ENCODE measurements around the gene LRRC41. TPM values are rescaled to one million over a fixed set of nuclear protein-coding genes. Genes with fewer than 3 reads are reported as not detected.
A peak's percentile ranks its signal among the peaks of the same experiment; 100 is the strongest.

The LRRC41 gene
- total RNA-seq: 10 to 100 TPM; 32.6 to 33.9 TPM

DNA sequence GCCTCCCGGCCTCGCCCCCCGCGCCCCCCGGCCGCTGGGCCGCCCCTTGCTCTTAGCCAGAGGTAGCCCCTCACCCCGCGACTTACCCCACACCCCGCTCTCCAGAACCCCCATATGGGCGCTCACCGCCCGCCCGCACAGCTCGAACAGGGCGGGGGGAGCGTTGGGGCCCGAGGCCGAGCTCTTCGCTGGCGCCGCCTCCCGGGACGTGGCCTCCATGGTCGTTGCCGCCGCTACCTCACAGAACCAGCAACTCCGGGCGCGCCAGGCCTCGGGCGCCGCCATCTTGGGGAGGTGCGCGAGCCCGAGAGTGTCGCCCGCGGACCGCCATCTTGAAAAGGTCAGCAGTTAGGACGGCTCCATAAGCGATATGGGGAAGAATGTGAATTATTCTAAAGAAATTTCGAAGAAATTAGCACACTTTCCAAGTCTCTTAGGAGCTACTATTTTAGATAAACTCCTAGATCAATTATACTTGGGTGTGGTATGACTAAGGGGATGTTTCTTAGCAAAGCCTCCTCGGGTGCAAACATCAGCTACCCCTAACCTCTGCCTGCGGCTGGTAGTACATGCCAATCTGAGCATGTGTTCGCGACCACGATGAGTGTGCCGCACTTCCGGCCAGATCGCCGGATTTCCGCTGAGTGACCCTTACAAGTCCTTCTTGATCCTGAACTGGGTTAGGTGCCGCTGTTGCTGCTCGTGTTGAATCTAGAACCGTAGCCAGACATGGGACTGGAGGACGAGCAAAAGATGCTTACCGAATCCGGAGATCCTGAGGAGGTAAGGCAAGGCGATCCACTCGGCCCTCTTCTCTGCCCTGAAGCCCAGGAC is at the start of gene LRRC41, which contains the start of gene UQCRH:
LRRC41 (minus strand) TSS at position 579 of the 834 bp plus-strand sequence; CDS start at position 285, 294 bp downstream.
UQCRH (plus strand) TSS at position 661 of the 834 bp plus-strand sequence; CDS start at position 730, 69 bp downstream.
- no peaks in the 10 kb centered on the region for H3K27me3 Mint-ChIP-seq (ENCODE audit: low read depth)
- POLR2A ChIA-PET: interaction anchor here (0.5 to 2.5 kb wide), 17 partner anchors 9 to 616 kb away, joined by 3 to 30 read pairs (median 3); partner anchors contain the start of genes EFCAB14, GPBP1L1, NSUN4 and RAD54L
- no peaks in the 10 kb centered on the region for H3K9me3 Mint-ChIP-seq (ENCODE audit: insufficient read depth)
- peak within 1 kb of the TSS; percentile 99 for H3K27ac Mint-ChIP-seq
- ATAC-seq (peak; percentile 84), DNase-seq (peak; percentile 94)
- H3K36me3 Mint-ChIP-seq (ENCODE audit: low read depth): peaks cover 17% of the 10 kb centered on the region
- H3K4me3 Mint-ChIP-seq: peak within 1 kb of the TSS; percentile 94
- CTCF ChIA-PET: interaction anchor here (0.8 to 2.7 kb wide), 6 partner anchors 38 to 58 kb away, joined by 3 to 23 read pairs (median 10); partner anchors contain the start of genes NSUN4 and RAD54L
- peaks cover 47% of the 10 kb centered on the region for H3K4me1 Mint-ChIP-seq (ENCODE audit: low read depth)

- ChIA-PET POLR2A (interaction anchor here (0.6 to 0.9 kb wide), 3 partner anchors 9 to 49 kb away, joined by 3 read pairs; partner anchors contain the start of genes LRRC41 and UQCRH), CTCF (interaction anchor here (1.2 to 1.3 kb wide), 2 partner anchors 12 to 14 kb away, joined by 3 to 4 read pairs; no protein-coding TSS in a partner anchor)
- peaks cover 48% of the 10 kb centered on the region for H3K36me3 Mint-ChIP-seq (ENCODE audit: low read depth)
- no peaks in the 10 kb centered on the region for H3K9me3 Mint-ChIP-seq (ENCODE audit: insufficient read depth)
- peaks cover 9% of the 10 kb centered on the region for H3K4me1 Mint-ChIP-seq (ENCODE audit: low read depth)
- no peak overlapping the region for H3K4me3 Mint-ChIP-seq
- no peaks in the 10 kb centered on the region for H3K27me3 Mint-ChIP-seq (ENCODE audit: low read depth)
- H3K27ac Mint-ChIP-seq: no peak overlapping the region
- ATAC-seq (no peak), DNase-seq (no peak)
Measured at GRCh38 chr1:46352363-46352762, 48.9 kb upstream of the LRRC41 start.

- POLR2A ChIA-PET: no interaction called here
- no peaks in the 10 kb centered on the region for H3K27me3 Mint-ChIP-seq (ENCODE audit: low read depth)
- no peak overlapping the region for H3K27ac Mint-ChIP-seq
- no peak for DNase-seq
- no peak for ATAC-seq
- H3K4me3 Mint-ChIP-seq: no peak overlapping the region
- peaks cover 36% of the 10 kb centered on the region for H3K4me1 Mint-ChIP-seq (ENCODE audit: low read depth)
- CTCF ChIA-PET: interaction anchor here (1.7 to 4.6 kb wide), 2 partner anchors 12 to 100 kb away, joined by 4 to 19 read pairs; no protein-coding TSS in a partner anchor
- H3K36me3 Mint-ChIP-seq (ENCODE audit: low read depth): peaks cover 39% of the 10 kb centered on the region
- H3K9me3 Mint-ChIP-seq (ENCODE audit: insufficient read depth): no peaks in the 10 kb centered on the region
Measured at GRCh38 chr1:46345281-46345680, 41.9 kb upstream of the LRRC41 start.

- no peaks in the 10 kb centered on the region for H3K9me3 Mint-ChIP-seq (ENCODE audit: insufficient read depth)
- H3K4me3 Mint-ChIP-seq: no peak overlapping the region
- CTCF ChIA-PET: interaction anchor here (1.3 to 4.6 kb wide), 3 partner anchors 11 to 100 kb away, joined by 3 to 19 read pairs (median 4); partner anchors contain the start of genes LRRC41 and UQCRH
- H3K4me1 Mint-ChIP-seq (ENCODE audit: low read depth): peaks cover 39% of the 10 kb centered on the region
- no peak for DNase-seq
- H3K27me3 Mint-ChIP-seq (ENCODE audit: low read depth): no peaks in the 10 kb centered on the region
- H3K36me3 Mint-ChIP-seq (ENCODE audit: low read depth): peaks cover 33% of the 10 kb centered on the region
- H3K27ac Mint-ChIP-seq: no peak overlapping the region
- no peak for ATAC-seq
- POLR2A ChIA-PET: no interaction called here
Measured at GRCh38 chr1:46344481-46344880, 41.1 kb upstream of the LRRC41 start.

DNA sequence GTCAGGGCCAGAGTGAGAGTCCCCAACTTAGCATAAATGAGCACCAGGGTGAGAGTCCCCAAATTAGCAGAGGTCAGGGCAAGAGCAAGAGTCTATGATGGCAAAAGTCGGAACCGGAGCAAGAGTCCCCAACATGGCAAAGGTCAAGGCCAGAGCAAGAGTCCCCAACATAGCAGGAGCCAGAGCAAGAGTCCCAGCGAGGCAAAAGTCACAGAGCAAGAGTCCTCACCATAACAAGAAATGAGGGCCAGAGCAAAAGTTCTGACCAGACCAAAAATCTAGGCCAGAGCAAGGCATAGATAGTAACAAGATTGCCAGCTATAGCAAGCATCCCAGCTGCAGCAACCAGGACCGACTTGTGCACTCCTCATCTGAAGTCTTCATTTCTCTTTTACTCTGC is 40.3 kb upstream of the LRRC41 start:
- peaks cover 30% of the 10 kb centered on the region for H3K36me3 Mint-ChIP-seq (ENCODE audit: low read depth)
- H3K9me3 Mint-ChIP-seq (ENCODE audit: insufficient read depth): no peaks in the 10 kb centered on the region
- ATAC-seq (no peak), DNase-seq (no peak)
- no peaks in the 10 kb centered on the region for H3K27me3 Mint-ChIP-seq (ENCODE audit: low read depth)
- H3K4me3 Mint-ChIP-seq: no peak overlapping the region
- CTCF ChIA-PET: interaction anchor here (1.3 to 4.6 kb wide), 3 partner anchors 10 to 99 kb away, joined by 3 to 19 read pairs (median 4); partner anchors contain the start of genes LRRC41 and UQCRH
- H3K4me1 Mint-ChIP-seq (ENCODE audit: low read depth): peaks cover 44% of the 10 kb centered on the region
- H3K27ac Mint-ChIP-seq: no peak overlapping the region
- POLR2A ChIA-PET: no interaction called here

DNA sequence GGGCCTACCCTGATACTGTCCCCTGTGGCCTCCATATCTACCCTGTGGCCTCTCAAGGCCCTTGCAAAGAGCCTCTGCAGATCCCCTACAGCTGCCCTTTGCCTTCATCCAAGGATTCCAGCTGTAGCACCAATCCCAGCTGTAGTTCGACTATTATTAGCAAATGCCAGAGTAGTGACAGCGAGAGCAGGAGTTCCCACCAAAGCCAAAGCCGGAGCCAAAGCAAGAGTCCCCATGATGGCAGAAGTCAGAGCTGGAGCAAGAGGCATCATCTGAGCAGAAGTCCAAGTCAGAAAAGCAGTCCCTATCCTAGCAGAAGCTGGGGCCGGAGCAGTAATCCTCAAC is 39.9 kb upstream of the LRRC41 start:
- POLR2A ChIA-PET: no interaction called here
- peaks cover 30% of the 10 kb centered on the region for H3K36me3 Mint-ChIP-seq (ENCODE audit: low read depth)
- no peaks in the 10 kb centered on the region for H3K9me3 Mint-ChIP-seq (ENCODE audit: insufficient read depth)
- ATAC-seq (no peak), DNase-seq (no peak)
- CTCF ChIA-PET: interaction anchor here (4.6 kb wide), 1 partner anchor 98 kb away, joined by 19 read pairs; no protein-coding TSS in a partner anchor
- H3K4me1 Mint-ChIP-seq (ENCODE audit: low read depth): peaks cover 44% of the 10 kb centered on the region
- no peak overlapping the region for H3K4me3 Mint-ChIP-seq
- no peak overlapping the region for H3K27ac Mint-ChIP-seq
- H3K27me3 Mint-ChIP-seq (ENCODE audit: low read depth): no peaks in the 10 kb centered on the region

DNA sequence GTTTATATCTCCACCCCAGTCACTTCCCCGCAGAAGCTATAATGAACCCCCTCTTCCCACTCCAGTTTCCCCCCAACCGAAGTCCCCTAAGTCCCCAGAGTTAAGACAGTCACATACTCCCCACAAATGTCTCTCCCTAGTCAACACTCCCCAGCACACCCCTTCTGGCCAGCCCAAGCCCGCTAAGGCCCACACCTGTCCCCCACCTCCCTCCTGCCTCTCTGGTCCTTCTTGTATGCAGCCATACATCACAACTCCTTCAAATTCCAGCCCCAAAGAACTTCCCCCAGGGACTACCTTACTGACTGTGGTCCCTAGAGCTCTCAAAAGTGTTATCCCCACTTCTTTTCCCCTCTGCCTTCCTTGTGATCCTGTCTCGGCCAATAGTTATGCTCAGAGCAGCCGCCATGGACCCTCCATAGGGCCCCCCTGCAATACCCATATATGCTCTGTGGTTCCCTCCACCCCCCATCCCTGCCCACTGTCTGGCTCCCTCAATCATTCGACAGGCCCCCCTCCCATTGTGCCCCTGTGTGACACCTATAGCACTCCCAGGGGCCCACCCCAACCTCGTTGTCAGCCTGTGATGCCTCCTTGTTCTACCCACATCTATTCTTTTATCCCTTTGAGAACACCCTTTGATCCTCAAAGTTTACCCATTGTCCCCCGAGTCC is 39.4 kb upstream of the LRRC41 start:
- Mint-ChIP-seq H3K9me3 (ENCODE audit: insufficient read depth) (no peaks in the 10 kb centered on the region), H3K27ac (peak overlapping the region; percentile 100), H3K36me3 (ENCODE audit: low read depth) (peaks cover 26% of the 10 kb centered on the region), H3K4me1 (ENCODE audit: low read depth) (peaks cover 39% of the 10 kb centered on the region), H3K4me3 (no peak overlapping the region), H3K27me3 (ENCODE audit: low read depth) (no peaks in the 10 kb centered on the region)
- ATAC-seq: no peak
- DNase-seq: no peak
- POLR2A ChIA-PET: interaction anchor here (0.6 to 3.1 kb wide), 2 partner anchors 39 to 55 kb away, joined by 3 to 30 read pairs; partner anchors contain the start of genes LRRC41 and UQCRH
- CTCF ChIA-PET: interaction anchor here (2.0 to 4.6 kb wide), 3 partner anchors 26 to 98 kb away, joined by 5 to 23 read pairs (median 19); partner anchors contain the start of genes LRRC41 and UQCRH

GRCh38 chr1:46342084-46342656 is 38.8 kb upstream of the LRRC41 start:
- H3K27me3 Mint-ChIP-seq (ENCODE audit: low read depth): no peaks in the 10 kb centered on the region
- no peaks in the 10 kb centered on the region for H3K9me3 Mint-ChIP-seq (ENCODE audit: insufficient read depth)
- H3K4me1 Mint-ChIP-seq (ENCODE audit: low read depth): peaks cover 34% of the 10 kb centered on the region
- peak overlapping the region; percentile 100 for H3K27ac Mint-ChIP-seq
- DNase-seq: peak; percentile 38
- H3K36me3 Mint-ChIP-seq (ENCODE audit: low read depth): peaks cover 21% of the 10 kb centered on the region
- peak overlapping the region; percentile 100 for H3K4me3 Mint-ChIP-seq
- ATAC-seq: no peak
- ChIA-PET POLR2A (interaction anchor here (0.6 to 3.1 kb wide), 2 partner anchors 39 to 56 kb away, joined by 3 to 30 read pairs; partner anchors contain the start of genes LRRC41 and UQCRH), CTCF (interaction anchor here (0.7 to 4.6 kb wide), 4 partner anchors 26 to 97 kb away, joined by 3 to 23 read pairs (median 12); partner anchors contain the start of genes LRRC41 and UQCRH)

- Mint-ChIP-seq H3K4me3 (peak overlapping the region; percentile 100), H3K9me3 (ENCODE audit: insufficient read depth) (no peaks in the 10 kb centered on the region), H3K27me3 (ENCODE audit: low read depth) (no peaks in the 10 kb centered on the region), H3K36me3 (ENCODE audit: low read depth) (peaks cover 17% of the 10 kb centered on the region), H3K27ac (peak overlapping the region; percentile 100), H3K4me1 (ENCODE audit: low read depth) (peaks cover 34% of the 10 kb centered on the region)
- ChIA-PET POLR2A (interaction anchor here (1.0 to 3.1 kb wide), 5 partner anchors 27 to 94 kb away, joined by 3 to 30 read pairs (median 5); partner anchors contain the start of genes LRRC41, RAD54L and UQCRH), CTCF (interaction anchor here (0.7 to 4.6 kb wide), 12 partner anchors 8 to 96 kb away, joined by 3 to 23 read pairs (median 4); partner anchors contain the start of genes LRRC41, RAD54L and UQCRH)
- DNase-seq: no peak
- no peak for ATAC-seq
Measured at GRCh38 chr1:46341222-46342083, 38.0 kb upstream of the LRRC41 start.

All from activated CD8-positive, alpha-beta T cell treated with anti-CD3 and anti-CD28 coated beads, Interleukin-2, amount 10 ng/mL, durations not matched to agents 7 days and 5 days (primary cell).